Spleen (tissue), 7 donors: Measurements from ENCODE around the gene STARD3NL.

Experiments
- POLR2A ChIP-seq, 3 donors: fragments of 450-650 bp; IDR thresholded peaks; one replicate each; pipeline ENCODE4 v1.5.1; 2017; ENCODE audit warnings: antibody characterized with exemption in 3 of 3, mild to moderate bottlenecking in 1 of 3
- POLR2AphosphoS5 ChIP-seq, 3 donors: sonication (generic); formaldehyde crosslinking; IDR thresholded peaks; one replicate each; pipeline ENCODE4 v1.5.1; 2017; ENCODE audit warnings: antibody characterized with exemption in 3 of 3
- TF ChIP-seq, protein P1 (sequence below), 11 experiments: fragments of 200-600 bp in 7 of 11; fragments of 450-650 bp in 4 of 11; sonication (generic) in 4 of 11; IDR thresholded peaks in 8 of 11; conservative IDR thresholded peaks in 3 of 11; 1 replicate in 7 of 11; 2 replicates in 4 of 11; pipeline versions ENCODE4 v1.4.0 to v1.8.0; 2016 to 2021; ENCODE audit warnings: antibody characterized with exemption in 11 of 11, inconsistent platforms in 4 of 11, mild to moderate bottlenecking in 1 of 11
- donor health status: DM: no; HTN: no; CAD: no; lungs with moderate emphysema.
- donor health status: DM: no; HTN: no; CAD: no.
- donor health status: DM: no; HTN: no; CAD: no.

DNA sequence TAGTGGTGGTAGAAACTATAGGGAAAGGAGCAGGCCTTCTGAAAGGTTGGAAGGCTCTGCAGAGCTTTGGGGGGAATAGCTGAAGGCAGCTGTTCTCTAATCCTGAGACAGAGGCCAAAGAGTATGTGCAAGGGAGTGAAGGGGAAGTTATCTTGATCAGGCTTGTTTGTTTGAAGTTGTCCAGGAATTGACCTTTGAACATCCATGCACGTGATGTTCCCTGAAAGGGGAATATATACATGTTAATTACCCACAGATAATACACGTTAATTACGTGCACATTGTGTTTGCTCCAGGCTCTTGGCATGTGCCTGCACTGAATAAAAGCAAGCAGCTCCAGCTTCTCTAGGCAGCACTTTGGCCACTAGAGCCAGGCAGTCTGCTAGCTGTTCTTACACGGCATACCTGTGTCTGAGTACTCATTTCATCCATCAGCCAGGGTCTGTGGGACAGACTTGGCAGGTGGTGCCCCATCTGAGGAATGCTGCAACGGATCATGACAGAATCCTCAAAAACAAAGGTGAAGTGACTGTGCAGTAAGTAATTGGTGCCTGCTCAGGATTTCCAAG, 18.0 kb upstream of the STARD3NL start:
- TF ChIP-seq, protein P1, sequence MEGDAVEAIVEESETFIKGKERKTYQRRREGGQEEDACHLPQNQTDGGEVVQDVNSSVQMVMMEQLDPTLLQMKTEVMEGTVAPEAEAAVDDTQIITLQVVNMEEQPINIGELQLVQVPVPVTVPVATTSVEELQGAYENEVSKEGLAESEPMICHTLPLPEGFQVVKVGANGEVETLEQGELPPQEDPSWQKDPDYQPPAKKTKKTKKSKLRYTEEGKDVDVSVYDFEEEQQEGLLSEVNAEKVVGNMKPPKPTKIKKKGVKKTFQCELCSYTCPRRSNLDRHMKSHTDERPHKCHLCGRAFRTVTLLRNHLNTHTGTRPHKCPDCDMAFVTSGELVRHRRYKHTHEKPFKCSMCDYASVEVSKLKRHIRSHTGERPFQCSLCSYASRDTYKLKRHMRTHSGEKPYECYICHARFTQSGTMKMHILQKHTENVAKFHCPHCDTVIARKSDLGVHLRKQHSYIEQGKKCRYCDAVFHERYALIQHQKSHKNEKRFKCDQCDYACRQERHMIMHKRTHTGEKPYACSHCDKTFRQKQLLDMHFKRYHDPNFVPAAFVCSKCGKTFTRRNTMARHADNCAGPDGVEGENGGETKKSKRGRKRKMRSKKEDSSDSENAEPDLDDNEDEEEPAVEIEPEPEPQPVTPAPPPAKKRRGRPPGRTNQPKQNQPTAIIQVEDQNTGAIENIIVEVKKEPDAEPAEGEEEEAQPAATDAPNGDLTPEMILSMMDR (IDR thresholded peaks at IDR 0.05 in 8 of 11, conservative IDR thresholded peaks at IDR 0.05 in 3 of 11), result no peak
- TF ChIP-seq POLR2A (IDR thresholded peaks at IDR 0.05) (no peak), POLR2AphosphoS5 (IDR thresholded peaks at IDR 0.05) (no peak)
